ENCODE results near the gene MACF1.

Gene MACF1

GRCh38 chr1:39435597-39435996 is 231.1 kb downstream of the MACF1 start:
- Mint-ChIP-seq H3K36me3 (ENCODE audit: low read depth) (peaks cover 75% of the 10 kb centered on the region), H3K4me1 (peaks cover 15% of the 10 kb centered on the region), H3K4me3 (no peak overlapping the region), H3K9me3 (no peaks in the 10 kb centered on the region), H3K27ac (no peak overlapping the region), H3K27me3 (ENCODE audit: low read depth) (no peaks in the 10 kb centered on the region)
- TF ChIP-seq CTCF (IDR thresholded peaks at IDR 0.05; ENCODE audit: unreplicated experiment in 3 of 3) = no peak

GRCh38 chr1:39436842-39437241 is 232.3 kb downstream of the MACF1 start:
- peaks cover 6% of the 10 kb centered on the region for H3K4me1 Mint-ChIP-seq
- H3K4me3 Mint-ChIP-seq = no peak overlapping the region
- no peaks in the 10 kb centered on the region for H3K9me3 Mint-ChIP-seq
- no peak for TF ChIP-seq CTCF (IDR thresholded peaks at IDR 0.05; ENCODE audit: unreplicated experiment in 3 of 3)
- no peak overlapping the region for H3K27ac Mint-ChIP-seq
- H3K36me3 Mint-ChIP-seq (ENCODE audit: low read depth) = peaks cover 74% of the 10 kb centered on the region
- no peaks in the 10 kb centered on the region for H3K27me3 Mint-ChIP-seq (ENCODE audit: low read depth)

DNA sequence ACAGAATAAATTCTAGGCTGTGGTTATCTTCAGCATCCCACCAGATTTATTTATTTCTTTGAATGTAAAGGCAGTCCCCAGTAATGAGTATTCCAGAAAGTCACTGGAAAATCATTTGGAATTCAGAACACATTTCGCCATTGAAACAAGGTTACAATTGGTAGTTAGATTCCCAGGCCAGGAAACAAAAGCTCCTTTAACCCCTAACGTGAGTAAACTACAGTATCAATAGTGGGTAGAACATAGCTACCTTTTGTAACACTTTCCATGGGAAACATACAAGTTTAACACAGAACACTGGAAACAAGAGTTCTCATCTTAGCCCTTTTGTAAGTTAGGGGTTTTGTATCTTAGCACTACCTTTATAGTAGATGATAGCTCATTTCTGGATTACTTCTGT is 233.5 kb downstream of the MACF1 start:
- peaks cover 74% of the 10 kb centered on the region for H3K36me3 Mint-ChIP-seq (ENCODE audit: low read depth)
- H3K27me3 Mint-ChIP-seq (ENCODE audit: low read depth) = no peaks in the 10 kb centered on the region
- no peak overlapping the region for H3K4me3 Mint-ChIP-seq
- H3K4me1 Mint-ChIP-seq = peaks cover 6% of the 10 kb centered on the region
- no peak overlapping the region for H3K27ac Mint-ChIP-seq
- TF ChIP-seq CTCF (IDR thresholded peaks at IDR 0.05; ENCODE audit: unreplicated experiment in 3 of 3) = no peak
- no peaks in the 10 kb centered on the region for H3K9me3 Mint-ChIP-seq

- no peak for TF ChIP-seq CTCF (IDR thresholded peaks at IDR 0.05; ENCODE audit: unreplicated experiment in 3 of 3)
- Mint-ChIP-seq H3K27ac (no peak overlapping the region), H3K4me3 (no peak overlapping the region), H3K9me3 (no peaks in the 10 kb centered on the region), H3K4me1 (no peaks in the 10 kb centered on the region), H3K27me3 (ENCODE audit: low read depth) (no peaks in the 10 kb centered on the region), H3K36me3 (ENCODE audit: low read depth) (peaks cover 75% of the 10 kb centered on the region)
Measured at GRCh38 chr1:39440856-39441255, 236.4 kb downstream of the MACF1 start.

GRCh38 chr1:39441797-39442196 is 237.3 kb downstream of the MACF1 start:
- no peaks in the 10 kb centered on the region for H3K4me1 Mint-ChIP-seq
- no peaks in the 10 kb centered on the region for H3K27me3 Mint-ChIP-seq (ENCODE audit: low read depth)
- H3K9me3 Mint-ChIP-seq = no peaks in the 10 kb centered on the region
- H3K36me3 Mint-ChIP-seq (ENCODE audit: low read depth) = peaks cover 70% of the 10 kb centered on the region
- no peak for TF ChIP-seq CTCF (IDR thresholded peaks at IDR 0.05; ENCODE audit: unreplicated experiment in 3 of 3)
- H3K27ac Mint-ChIP-seq = no peak overlapping the region
- no peak overlapping the region for H3K4me3 Mint-ChIP-seq

DNA sequence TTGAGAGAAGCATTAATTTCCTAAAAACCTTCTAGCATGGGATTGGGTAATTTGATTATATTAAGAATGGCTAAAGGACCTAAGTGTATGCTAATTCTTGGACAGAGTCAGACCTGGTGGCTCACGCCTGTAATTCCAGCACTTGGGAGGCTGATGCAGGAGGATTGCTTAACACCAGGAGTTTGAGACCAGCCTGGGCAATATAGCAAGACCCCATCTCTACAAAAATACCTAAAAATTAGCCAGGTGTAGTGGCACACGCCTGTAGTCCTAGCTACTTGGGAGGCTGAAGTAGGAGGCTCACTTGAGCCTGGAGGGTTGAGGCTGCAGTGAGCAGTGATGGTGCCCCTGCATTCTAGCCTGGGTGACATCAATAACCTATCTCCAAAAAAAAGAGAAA is 241.1 kb downstream of the MACF1 start:
- H3K36me3 Mint-ChIP-seq (ENCODE audit: low read depth) = peaks cover 84% of the 10 kb centered on the region
- no peaks in the 10 kb centered on the region for H3K4me1 Mint-ChIP-seq
- no peak overlapping the region for H3K4me3 Mint-ChIP-seq
- no peak for TF ChIP-seq CTCF (IDR thresholded peaks at IDR 0.05; ENCODE audit: unreplicated experiment in 3 of 3)
- no peak overlapping the region for H3K27ac Mint-ChIP-seq
- no peaks in the 10 kb centered on the region for H3K9me3 Mint-ChIP-seq
- H3K27me3 Mint-ChIP-seq (ENCODE audit: low read depth) = no peaks in the 10 kb centered on the region
